22Rv1 (cell line): ENCODE measurements around the gene ZNF516.

Experiments
- ZFX ChIP-seq: fragments of 450-650 bp; IDR thresholded peaks from 2 replicates; pipeline ENCODE4 v1.6.1; 2017; ENCODE audit warnings: antibody characterized with exemption, borderline replicate concordance
- TF ChIP-seq, protein P1 (sequence below): fragments of 450-650 bp; IDR thresholded peaks from 2 replicates; pipeline ENCODE4 v1.5.1; 2017; ENCODE audit warnings: mild to moderate bottlenecking

DNA sequence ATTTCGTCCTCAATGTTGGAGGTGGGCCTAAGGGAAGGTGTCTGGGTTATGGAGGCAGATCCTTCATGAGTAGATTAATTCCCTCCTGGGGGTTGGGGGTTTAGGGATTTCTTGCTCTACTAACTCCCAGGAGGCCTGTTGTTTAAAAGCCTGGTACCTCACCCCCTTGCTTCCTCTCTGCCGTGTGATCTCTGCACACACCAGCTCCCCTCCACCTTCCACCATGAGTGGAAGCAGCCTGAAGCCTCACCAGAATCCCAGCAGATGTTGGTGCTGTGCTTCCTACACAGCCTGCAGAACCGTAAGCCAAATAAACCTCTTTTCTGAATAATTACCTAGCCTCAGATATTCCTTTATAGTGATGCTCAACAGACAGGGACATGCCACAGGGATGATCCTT lies 141.5 kb downstream of the ZNF516 start:
- TF ChIP-seq, protein P1, sequence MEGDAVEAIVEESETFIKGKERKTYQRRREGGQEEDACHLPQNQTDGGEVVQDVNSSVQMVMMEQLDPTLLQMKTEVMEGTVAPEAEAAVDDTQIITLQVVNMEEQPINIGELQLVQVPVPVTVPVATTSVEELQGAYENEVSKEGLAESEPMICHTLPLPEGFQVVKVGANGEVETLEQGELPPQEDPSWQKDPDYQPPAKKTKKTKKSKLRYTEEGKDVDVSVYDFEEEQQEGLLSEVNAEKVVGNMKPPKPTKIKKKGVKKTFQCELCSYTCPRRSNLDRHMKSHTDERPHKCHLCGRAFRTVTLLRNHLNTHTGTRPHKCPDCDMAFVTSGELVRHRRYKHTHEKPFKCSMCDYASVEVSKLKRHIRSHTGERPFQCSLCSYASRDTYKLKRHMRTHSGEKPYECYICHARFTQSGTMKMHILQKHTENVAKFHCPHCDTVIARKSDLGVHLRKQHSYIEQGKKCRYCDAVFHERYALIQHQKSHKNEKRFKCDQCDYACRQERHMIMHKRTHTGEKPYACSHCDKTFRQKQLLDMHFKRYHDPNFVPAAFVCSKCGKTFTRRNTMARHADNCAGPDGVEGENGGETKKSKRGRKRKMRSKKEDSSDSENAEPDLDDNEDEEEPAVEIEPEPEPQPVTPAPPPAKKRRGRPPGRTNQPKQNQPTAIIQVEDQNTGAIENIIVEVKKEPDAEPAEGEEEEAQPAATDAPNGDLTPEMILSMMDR: no peak
- no peak for TF ChIP-seq ZFX
